GM04503 (cell line): ENCODE measurements around the gene MAP3K13.
"Not testable (repeated sequence)": the region's sequence is repeated elsewhere in the genome, so short reads cannot be mapped to it uniquely, and the experiment has no call there.

ENCODE experiments used
- DNase-seq: peaks from one replicate; pipeline ENCODE4 v3.0.0-alpha.2; 2012; ENCODE audit warnings: low read depth

Gene MAP3K13

DNA sequence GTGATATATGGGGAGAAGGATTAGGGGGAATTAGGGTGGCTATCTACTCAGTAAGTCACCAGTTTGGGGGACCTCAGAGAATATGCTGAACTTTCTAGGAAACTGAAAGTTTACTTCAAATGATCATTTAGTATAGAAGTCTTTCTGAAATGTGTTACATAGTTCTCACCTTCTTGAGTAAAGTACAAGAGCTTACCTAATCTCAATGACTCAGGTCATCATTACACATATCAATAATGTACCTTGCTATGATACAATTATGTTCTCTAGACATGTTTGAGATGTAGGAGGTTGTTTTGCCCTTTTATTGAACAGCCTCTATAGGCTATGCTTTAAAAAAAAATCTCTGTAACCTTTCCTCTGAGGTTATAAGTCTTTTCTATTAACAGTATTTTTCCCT is 85.2 kb downstream of the MAP3K13 start:
- DNase-seq = no peak

DNA sequence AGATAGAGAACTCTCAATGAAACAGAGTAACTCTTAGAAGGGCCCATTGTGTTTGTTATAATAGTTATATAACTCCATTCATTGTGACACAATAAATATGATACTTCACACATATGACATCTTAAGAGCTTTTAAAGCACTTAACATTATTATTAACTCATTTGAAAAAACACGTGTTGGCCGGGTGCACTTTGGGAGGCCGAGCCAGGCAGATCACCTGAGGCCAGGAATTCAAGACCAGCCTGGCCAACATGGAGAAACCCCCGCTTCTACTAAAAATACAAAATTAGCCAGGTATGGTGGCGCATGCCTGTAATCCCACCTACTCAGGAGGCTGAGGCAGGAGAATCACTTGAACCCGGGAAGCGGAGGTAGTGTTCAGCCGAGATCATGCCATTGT is 88.5 kb downstream of the MAP3K13 start:
- not testable (repeated sequence) for DNase-seq

GRCh38 chr3:185457376-185457775 is 94.4 kb downstream of the MAP3K13 start:
- no peak for DNase-seq

DNA sequence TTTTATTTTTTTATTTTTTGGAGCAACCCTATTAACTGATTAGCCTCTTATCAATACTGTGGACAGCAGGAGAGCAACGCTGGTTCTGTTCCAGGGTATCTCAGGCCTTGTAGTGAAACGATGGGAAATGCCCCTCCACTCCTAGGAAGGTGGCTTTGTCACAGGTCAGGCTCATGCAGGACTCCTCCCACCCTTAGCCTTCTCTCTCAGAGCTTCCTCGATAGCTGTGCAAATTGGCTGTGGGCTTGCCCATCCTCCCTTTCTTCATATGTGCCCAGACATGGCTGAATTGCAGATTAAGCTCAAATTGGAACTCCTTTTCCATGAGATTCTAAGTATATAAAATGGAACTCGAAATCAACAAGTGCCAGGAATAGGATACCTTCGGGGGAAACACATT is 97.4 kb downstream of the MAP3K13 start:
- DNase-seq = no peak

DNA sequence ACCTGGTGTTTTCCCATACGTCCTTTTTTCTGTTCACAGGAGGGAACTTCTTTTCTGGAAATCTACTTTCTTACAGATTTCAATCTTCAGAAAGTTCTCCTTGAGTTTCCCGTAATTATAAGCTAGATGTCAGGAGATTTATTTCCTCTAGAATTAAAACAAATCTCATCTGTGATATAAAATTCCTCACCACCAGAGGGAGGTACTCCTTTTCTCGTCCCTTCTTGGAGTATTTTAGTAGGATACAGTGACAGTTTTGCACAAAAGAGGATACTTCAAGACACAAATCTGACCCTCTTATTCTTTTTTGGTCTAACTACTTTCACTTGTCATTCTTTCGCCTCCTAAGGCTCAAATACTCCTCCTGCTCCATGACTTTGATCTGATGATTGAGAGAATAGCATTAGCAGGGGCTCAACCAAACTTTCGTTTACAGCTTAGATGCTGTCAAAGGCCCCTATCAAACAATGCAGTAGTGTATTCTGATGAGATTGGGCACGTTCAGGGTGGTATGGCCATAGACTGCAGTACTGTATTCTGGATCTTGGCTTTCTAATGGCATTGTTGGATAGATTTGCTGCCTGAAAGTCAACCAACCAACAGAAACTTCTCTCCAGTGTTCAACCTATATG is 97.9 kb downstream of the MAP3K13 start:
- no peak for DNase-seq

DNA sequence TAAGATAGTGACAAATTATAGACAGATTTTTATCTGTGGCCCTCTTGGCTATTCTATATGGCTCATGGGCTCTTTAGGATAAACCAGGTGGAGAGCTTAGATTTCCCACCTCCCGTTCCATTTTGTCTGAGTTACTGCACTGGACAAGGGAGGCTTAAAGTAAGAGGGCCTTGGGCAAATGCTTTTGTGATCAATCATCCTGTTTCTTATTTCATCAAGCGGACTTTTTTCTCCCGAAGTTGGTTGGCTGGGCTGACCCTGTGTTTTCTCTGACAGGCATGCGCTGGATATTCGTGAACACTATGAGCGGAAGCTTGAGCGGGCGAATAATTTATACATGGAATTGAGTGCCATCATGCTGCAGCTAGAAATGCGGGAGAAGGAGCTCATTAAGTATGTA is 102.5 kb downstream of the MAP3K13 start:
- DNase-seq = no peak

- DNase-seq = not testable (repeated sequence)
Observed at GRCh38 chr3:185466123-185466522, 103.2 kb downstream of the MAP3K13 start.

GRCh38 chr3:185469542-185469941 is 106.6 kb downstream of the MAP3K13 start:
- DNase-seq = no peak

DNA sequence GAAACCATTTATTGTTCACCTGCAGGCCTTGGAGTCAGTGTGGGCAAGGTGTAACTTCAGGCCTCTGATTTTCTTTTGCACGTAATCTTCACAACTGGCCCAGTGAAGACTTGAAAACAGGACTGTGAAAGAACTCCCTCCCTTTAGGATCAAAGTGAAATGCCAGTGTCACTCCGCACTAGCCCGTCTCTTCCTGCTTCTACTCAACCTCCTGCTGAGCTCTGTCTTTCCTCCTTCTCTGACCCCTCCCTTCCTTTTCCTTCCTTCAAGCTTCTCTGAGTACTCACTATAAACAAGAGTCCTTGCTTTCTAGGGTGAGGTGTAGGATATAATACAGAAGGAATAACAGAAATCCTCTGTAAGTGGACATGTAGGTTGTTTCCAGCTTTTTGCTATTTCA is 107.4 kb downstream of the MAP3K13 start:
- no peak for DNase-seq

DNA sequence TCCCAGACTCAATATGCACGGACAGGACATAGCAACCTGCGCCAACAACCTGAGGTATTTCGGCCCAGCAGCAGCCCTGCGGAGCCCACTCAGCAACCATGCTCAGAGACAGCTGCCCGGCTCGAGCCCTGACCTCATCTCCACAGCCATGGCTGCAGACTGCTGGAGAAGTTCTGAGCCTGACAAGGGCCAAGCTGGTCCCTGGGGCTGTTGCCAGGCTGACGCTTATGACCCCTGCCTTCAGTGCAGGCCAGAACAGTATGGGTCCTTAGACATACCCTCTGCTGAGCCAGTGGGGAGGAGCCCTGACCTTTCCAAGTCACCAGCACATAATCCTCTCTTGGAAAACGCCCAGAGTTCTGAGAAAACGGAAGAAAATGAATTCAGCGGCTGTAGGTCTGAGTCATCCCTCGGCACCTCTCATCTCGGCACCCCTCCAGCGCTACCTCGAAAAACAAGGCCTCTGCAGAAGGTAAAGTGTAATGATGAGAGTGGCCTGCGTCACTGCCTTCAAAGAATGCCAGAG is 110.4 kb downstream of the MAP3K13 start:
- no peak for DNase-seq

DNA sequence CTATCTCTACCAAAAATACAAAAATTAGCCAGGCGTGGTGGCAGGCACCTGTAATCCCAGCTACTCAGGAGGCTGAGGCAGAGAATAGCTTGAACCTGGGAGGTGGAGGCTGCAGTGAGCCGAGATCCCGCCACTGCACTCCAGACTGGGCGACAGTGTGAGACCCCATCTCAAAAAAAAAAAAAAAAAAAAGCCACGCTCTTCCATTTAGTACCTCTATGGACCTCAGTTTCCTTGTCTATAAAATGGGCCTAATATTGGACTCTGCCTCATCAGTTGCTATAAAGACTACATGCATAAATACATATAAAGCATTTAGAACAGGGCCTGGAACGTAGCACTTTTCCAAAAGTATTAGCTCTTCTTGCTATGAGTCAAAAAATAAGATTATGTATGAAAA is 112.0 kb downstream of the MAP3K13 start:
- not testable (repeated sequence) for DNase-seq

DNA sequence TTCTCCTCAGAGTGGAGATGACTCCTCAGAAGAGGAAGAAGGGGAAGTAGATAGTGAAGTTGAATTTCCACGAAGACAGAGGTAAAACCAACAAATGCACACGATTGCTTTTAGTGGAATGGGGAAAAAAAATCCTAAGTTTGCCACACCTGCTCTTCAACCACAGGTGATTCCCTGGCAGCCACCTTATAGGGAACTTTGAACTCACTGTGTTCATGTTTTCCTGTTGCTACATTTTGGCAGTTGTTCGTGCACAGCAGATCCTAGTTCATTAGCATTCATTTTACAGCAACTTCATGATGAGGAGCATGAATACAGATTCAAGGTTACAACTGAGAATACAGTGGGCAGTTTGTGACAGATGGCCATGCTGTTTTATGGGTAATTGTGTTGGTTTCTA is 114.4 kb downstream of the MAP3K13 start:
- DNase-seq = no peak

GRCh38 chr3:185479373-185479945 is 116.5 kb downstream of the MAP3K13 start:
- no peak for DNase-seq

DNA sequence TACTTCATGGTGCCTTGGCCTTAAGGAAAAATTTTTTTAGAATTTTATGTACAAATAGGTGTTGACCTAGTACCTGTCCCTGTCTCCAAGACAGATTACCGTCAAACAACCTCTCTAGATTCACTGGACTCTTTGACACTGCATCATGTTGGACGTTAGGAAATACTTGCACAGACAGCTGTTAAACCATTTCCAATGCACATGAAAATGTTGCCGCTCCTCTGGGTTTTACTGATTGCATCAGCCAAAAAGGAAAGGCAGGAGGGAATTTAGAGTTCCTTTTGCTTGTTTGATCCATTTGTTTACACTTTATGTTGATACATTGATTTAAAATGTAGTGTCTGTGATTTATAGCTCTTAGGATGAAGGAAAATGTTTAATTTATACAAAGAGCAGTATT is 121.4 kb downstream of the MAP3K13 start:
- DNase-seq = no peak

GRCh38 chr3:185486394-185486793 is 123.5 kb downstream of the MAP3K13 start:
- no peak for DNase-seq

DNA sequence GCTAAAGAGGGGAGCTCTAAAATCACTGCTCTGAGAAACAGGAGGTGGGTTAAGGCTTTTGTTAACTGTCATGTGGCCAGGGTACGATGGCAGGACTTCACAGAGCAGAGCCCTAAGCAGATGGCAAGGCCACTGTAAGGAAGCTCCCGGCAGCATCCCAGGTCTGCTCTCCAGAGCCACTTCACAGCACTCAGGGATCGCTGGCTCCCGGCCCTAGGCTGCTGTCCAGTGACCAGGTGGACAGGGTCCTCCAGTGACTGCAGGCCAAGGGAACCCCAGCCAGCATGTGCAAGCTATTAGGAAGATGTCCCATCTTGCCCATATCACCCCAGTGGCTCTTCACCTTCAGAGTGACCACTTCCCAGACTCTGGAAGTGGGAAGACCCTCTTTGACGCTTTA is 125.5 kb downstream of the MAP3K13 start:
- no peak for DNase-seq

DNA sequence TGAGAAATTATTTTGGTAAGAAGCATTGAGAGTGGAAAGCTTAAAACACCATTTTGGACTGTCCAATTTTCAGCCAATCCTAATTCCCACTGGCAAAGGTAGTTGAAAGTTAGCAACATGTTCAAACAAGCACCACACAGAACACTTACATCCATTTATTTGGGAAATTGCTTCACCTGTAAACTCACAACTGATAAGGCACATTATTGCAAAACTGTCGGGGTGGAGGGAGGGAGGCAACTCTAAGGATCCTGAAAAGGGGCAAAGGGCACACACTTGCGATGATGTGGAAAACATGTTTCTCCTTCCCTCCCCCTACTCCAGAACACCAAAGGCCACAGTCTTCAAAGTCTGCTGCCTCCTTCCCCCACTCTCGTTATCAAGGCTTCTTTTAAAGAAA is 126.5 kb downstream of the MAP3K13 start:
- no peak for DNase-seq

- DNase-seq = no peak
Observed at GRCh38 chr3:185490241-185490640, 127.3 kb downstream of the MAP3K13 start.

GRCh38 chr3:185498503-185499396 is 135.8 kb downstream of the MAP3K13 start, which contains the start of gene TMEM41A:
Gene TMEM41A (minus strand): TSS chr3:185499035. CDS start chr3:185498961, 74 bp downstream.
- peak; percentile 41 for DNase-seq

GRCh38 chr3:185502987-185503386 is 140.1 kb downstream of the MAP3K13 start:
- no peak for DNase-seq

- no peak for DNase-seq
Observed at GRCh38 chr3:185503521-185503920, 140.6 kb downstream of the MAP3K13 start.

- no peak for DNase-seq
Observed at GRCh38 chr3:185504636-185505035, 141.7 kb downstream of the MAP3K13 start.

DNA sequence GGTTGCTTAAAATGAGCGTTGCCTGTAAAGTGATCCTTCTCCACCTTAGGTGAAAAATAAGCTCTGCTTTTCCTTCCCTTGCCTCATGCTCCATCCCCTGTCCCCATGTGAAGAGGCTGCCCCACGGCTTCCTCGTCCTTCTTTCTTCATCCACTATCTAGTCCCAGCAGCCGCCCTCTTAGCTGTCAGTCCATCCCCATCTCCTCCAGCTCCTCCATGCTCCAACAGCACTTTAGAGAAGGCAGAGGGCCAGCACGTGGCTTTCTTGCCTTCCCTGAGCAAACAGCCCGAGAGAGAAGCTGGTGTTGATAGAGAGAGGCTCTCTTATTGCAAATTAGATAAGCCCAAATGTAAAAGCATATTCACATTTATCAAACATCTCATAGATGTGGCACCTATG is 144.9 kb downstream of the MAP3K13 start:
- DNase-seq = no peak
